Ovary (tissue), 3 donors: Measurements from ENCODE around the gene RPS3.
"Not testable (repeated sequence)": the region's sequence is repeated elsewhere in the genome, so short reads cannot be mapped to it uniquely, and the experiment has no call there.

ENCODE experiments used
- EP300 ChIP-seq: sonication (generic); formaldehyde crosslinking; IDR thresholded peaks from one replicate; pipeline ENCODE4 v1.6.1; 2017; ENCODE audit warnings: antibody characterized with exemption
- POLR2A ChIP-seq: fragments of 450-650 bp; IDR thresholded peaks from one replicate; pipeline ENCODE4 v1.6.1; 2017; ENCODE audit warnings: antibody characterized with exemption, mild to moderate bottlenecking, moderate library complexity
- TF ChIP-seq, protein P1 (sequence below), 3 donors: fragments of 450-650 bp in 2 of 3; fragments of 200-600 bp in 1 of 3; IDR thresholded peaks; one replicate each; pipeline versions ENCODE4 v1.5.1 to v1.8.0; 2016 to 2022; ENCODE audit warnings: antibody characterized with exemption in 3 of 3, mild to moderate bottlenecking in 1 of 3
- donor health status: DM: no; HTN: no; CAD: no.

DNA sequence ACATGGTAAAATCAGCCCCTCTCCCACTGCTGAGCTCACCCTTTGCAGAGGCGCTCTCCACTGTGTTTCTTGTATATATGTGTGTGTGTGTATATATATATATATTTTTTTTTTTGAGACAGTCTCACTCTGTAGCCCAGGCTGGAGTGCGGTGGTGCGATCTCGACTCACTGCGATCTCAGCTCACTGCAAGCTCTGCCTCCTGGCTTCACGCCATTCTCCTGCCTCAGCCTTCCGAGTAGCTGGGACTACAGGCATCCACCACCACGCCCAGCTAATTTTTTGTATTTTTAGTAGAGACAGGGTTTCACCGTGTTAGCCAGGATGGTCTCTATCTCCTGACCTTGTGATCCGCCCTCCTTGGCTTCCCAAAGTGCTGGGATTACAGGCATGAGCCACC, 13.8 kb downstream of the RPS3 start:
- TF ChIP-seq, protein P1, sequence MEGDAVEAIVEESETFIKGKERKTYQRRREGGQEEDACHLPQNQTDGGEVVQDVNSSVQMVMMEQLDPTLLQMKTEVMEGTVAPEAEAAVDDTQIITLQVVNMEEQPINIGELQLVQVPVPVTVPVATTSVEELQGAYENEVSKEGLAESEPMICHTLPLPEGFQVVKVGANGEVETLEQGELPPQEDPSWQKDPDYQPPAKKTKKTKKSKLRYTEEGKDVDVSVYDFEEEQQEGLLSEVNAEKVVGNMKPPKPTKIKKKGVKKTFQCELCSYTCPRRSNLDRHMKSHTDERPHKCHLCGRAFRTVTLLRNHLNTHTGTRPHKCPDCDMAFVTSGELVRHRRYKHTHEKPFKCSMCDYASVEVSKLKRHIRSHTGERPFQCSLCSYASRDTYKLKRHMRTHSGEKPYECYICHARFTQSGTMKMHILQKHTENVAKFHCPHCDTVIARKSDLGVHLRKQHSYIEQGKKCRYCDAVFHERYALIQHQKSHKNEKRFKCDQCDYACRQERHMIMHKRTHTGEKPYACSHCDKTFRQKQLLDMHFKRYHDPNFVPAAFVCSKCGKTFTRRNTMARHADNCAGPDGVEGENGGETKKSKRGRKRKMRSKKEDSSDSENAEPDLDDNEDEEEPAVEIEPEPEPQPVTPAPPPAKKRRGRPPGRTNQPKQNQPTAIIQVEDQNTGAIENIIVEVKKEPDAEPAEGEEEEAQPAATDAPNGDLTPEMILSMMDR (IDR thresholded peaks at IDR 0.05): not testable (repeated sequence)
- not testable (repeated sequence) for TF ChIP-seq POLR2A, EP300
